Body of pancreas (tissue), 4 donors: ENCODE measurements around the gene EEF2KMT.

Experiments
- CTCF ChIP-seq, 7 experiments: fragments of 450-650 bp in 4 of 7; fragments of 200-600 bp in 3 of 7; sonication (generic) in 3 of 7; IDR thresholded peaks; one replicate each; pipeline ENCODE4 v1.5.1; 2016 to 2019; ENCODE audit warnings: antibody characterized with exemption in 7 of 7
- POLR2A ChIP-seq, 3 donors: fragments of 450-650 bp; IDR thresholded peaks; one replicate each; pipeline ENCODE4 v1.6.1; 2016; ENCODE audit warnings: antibody characterized with exemption in 3 of 3, mild to moderate bottlenecking in 2 of 3

- TF ChIP-seq POLR2A (IDR thresholded peaks at IDR 0.05) (no peak), CTCF (IDR thresholded peaks at IDR 0.05) (no peak)
Observed at GRCh38 chr16:5040451-5040850, 57.1 kb downstream of the EEF2KMT start.
